CD4-positive, alpha-beta T cell treated with Interleukin-21 for 1 hour (primary cell): ENCODE data around the gene ZFAND2B.

Source experiments
- DNase-seq: peaks from one replicate; pipeline ENCODE4 v3.0.0-alpha.2; 2020

The ZFAND2B gene

DNA sequence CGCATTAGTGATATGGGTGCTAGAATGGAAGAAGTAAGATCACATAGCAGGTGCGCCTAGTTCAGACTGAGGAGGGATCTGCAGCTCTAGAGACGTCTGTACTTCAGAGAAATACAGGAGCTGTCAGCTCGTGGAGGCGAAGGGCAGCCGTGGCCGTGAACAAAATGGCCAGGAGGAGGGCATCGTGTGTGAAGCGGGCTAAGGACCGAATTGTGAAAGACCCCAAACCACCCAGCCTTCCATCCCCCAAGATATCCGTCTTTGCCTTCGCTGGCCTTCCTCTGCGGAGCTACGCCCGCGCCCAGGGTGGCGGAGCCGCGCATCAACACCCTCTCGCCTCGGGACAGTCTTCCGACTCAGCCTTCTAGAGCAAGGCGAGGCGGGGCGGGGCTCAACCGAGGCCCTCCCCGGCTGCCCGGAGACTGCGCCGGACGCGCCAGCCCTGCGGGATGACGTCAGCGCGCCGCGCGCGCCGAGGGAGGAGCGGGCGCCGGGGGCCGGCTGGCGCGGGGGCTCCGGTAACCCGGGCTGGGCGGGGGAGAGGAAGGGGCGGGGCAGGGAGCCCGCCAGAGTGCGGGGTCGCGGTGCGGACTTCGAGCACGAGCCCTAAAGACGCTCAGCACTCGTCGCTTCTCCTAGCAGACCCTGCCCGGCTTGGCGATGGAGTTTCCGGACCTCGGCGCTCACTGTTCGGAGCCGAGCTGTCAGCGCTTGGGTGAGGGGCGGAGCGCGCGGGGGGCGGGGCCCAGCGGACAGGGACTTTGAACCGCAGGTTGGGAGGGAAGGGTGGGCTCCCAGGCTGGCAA, at the start of gene ZFAND2B:
Gene ZFAND2B (plus strand): TSS at position 455 of the 806 bp plus-strand sequence. CDS start 206 bp downstream, at position 661.
- peak; percentile 95 for DNase-seq

DNA sequence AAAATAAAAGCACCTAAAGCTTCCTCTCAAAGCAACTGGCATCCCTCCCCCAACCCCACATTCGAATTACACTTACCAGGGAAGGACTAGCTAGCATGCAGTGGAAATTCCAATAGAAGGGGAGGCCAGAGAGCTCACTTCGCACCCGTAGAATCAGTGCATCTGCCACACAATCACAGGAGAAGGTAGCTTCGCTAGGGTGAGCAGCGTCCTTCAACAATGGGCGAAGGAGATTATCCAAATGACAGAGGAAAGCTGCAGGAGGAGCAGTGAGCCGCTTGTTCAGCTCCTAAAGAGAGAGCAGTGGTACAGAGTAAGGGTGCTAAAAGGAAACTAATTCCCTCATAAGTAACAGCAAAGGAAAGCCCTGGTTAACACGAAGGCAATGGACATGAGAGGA, 49.2 kb upstream of the ZFAND2B start:
- no peak for DNase-seq

GRCh38 chr2:219158025-219158424, 48.6 kb upstream of the ZFAND2B start:
- no peak for DNase-seq

GRCh38 chr2:219158586-219158985, 48.0 kb upstream of the ZFAND2B start:
- DNase-seq, result no peak

GRCh38 chr2:219159771-219160185, 46.8 kb upstream of the ZFAND2B start:
- DNase-seq, result no peak

DNA sequence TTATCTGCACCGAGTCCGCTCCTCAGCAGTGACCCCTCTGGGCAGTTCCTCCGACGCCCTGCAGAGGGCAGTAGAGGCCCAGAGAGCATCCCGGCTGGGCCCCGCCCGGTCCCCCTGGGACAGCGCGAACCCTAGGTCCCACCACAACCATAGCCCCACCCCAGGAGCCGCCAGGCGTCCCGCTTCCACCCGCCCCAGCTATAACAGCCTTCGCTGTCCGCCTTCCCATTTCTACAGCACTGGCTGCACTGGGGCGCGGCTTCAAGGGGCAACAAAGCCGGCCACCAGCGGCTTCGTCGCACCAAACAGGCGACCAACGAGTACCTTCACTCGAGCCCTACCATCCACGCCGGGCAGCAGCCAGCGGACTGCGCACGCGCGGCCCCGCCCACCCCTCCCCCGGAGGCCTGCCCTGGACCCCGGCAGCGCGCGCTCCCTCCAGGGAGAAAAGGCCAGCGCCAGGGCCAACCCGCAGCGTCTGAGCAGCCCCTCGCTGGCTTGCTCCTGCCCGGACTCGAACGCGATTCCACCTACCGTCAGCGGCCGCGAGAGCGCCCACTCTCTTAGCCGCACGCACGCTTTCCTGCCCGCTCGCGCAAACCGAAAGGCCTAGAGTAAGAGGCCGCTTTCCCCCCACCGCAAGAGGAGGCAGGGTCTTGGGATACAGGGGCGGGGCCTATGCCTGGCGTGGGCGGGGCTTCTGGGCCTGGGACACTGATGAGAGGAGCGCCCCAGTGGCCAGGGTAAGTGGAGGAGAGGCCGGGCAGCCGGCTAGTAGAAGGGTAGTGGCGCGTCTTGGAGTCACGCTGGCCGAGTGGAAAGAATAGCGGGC, 46.2 kb upstream of the ZFAND2B start, which contains the start of gene NHEJ1:
Gene NHEJ1 (minus strand): TSS at position 630 of the 832 bp plus-strand sequence. CDS start 2,453 bp downstream, outside the sequence.
- DNase-seq, result peak; percentile 94

DNA sequence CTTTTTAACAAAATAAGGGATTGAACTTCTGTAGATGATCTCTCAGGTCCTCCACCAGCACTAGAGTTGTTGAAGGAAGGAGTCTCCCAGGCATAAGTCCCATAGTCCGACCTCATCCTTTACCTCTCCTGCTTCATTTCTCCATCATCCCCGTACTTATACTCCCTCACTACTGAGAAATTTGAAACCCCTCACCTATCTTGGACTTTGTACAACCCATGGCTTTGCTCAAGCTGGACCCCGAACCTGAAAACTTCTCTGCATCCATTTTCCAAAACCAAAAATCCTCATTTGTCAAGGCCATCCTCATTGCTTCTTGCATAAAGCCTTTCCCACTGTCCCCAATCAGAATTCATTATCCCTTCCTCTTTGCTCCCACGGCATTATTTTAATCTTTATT, 45.5 kb upstream of the ZFAND2B start:
- no peak for DNase-seq

DNA sequence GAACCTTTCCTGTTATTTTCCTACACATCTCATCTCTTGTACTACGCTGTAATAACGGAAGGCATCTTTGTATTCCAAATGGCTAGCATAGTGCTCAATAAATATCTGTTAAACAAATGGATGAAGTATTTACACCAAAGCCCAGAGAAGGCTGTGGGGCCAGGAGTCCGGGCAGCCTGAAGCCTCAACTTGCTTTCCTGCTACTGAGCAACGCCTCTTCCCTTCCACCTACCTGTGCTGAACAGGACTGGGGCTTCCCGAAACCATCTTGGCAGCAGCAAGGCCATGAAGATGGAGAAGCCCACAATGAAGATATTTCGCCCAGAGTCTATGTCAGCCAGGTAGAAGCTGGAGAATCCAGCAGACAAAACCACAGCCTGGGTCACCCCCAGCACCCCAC, 43.4 kb upstream of the ZFAND2B start:
- DNase-seq, result no peak

GRCh38 chr2:219165058-219165911, 41.3 kb upstream of the ZFAND2B start:
- DNase-seq, result no peak

GRCh38 chr2:219167997-219168396, 38.6 kb upstream of the ZFAND2B start:
- DNase-seq, result no peak

- DNase-seq, result no peak
Measured at GRCh38 chr2:219168526-219168925, 38.1 kb upstream of the ZFAND2B start.

DNA sequence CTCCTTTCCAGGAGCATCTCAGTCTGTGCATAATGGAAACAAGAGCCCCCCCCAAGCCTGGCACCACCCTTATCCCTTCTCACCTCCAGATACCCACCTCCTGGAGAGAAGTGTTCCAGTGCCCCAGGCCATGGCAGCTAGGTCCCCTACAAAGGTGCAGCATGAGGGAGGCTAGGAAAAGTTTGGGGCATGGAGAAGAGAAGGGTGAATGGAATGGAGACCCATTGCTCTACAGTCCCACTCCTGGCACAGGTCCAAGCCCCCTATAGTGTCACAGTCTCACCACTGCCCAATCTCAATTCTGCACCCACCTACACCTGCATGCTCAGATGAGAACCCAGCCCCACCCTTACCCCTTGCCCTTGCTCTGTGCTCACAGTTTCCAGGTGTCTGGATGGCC, 37.6 kb upstream of the ZFAND2B start:
- DNase-seq, result no peak

- DNase-seq, result no peak
Measured at GRCh38 chr2:219169930-219170654, 36.5 kb upstream of the ZFAND2B start, which contains the start of gene SLC23A3. SLC23A3 (minus strand) TSS chr2:219170029; CDS start chr2:219169984, 45 bp downstream.

DNA sequence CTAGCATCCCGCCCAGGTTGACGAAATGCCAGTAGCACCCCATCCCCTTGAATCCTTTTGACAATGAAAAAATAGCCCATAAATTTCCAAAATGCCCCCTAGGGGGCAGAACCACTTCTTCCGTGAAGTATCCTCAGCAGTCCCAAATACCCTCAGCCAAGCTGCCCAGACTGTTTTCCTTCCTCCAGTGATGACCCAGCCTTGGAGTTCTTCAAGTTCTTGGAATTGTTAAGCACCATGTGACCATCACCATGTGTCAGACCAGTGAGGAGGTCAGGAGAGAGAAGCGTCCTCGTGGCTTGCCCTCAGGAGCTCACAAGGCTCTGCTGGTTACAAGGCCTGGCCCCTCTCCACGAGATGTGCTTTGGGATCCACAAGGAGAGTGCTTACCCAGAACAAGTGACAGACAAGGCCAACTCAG, 35.3 kb upstream of the ZFAND2B start:
- DNase-seq, result peak; percentile 65

- DNase-seq, result no peak
Measured at GRCh38 chr2:219172231-219173154, 34.1 kb upstream of the ZFAND2B start.

GRCh38 chr2:219173176-219173575, 33.4 kb upstream of the ZFAND2B start:
- no peak for DNase-seq

GRCh38 chr2:219174146-219174545, 32.4 kb upstream of the ZFAND2B start:
- no peak for DNase-seq

- DNase-seq, result no peak
Measured at GRCh38 chr2:219174801-219175200, 31.8 kb upstream of the ZFAND2B start.

GRCh38 chr2:219175486-219175885, 31.1 kb upstream of the ZFAND2B start:
- DNase-seq, result no peak

DNA sequence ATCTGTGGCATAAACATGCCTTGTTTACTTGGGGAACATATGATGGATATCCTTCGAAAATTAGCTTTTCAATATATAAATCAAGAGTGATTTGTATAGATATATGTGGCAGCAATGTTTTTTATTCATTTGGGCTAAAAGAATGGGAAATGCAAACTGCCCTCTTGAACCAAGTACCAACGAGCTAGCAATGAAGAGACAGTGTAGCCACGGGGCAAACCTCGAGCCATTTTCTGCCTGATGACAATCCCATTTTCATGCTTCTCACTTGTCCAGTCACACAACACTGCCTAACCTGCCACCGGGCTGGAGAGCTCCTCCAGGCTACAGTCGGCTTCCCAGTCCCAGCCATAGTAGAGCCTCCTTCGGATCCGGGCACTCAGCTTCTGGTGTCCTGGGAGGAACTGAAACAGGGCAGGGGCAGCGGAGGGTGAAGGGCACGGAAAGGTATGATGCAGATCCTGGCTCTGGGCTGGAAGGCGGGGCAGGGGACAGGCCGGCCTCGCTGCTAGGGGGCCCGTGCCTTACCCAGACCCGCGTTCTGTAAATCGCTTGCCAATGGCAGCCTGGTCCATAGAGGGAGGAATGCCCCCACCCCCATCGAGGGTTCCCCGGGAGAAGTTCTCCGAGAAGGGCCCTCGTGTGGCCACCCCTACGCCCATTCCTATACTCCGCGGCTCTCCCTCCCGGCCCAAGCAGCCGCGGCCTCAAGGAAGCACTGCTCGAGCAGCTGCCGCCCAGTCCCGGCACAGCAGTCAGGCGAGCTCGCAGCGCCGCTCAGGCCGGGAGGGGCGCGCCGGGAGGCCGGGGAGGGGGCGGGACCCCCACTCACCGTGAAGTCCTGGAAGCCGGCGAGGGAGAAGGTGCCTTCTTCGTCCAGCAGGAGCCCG, 30.4 kb upstream of the ZFAND2B start:
- DNase-seq, result no peak
